ENCODE data around the gene USP24. TPM values are rescaled to one million over a fixed set of nuclear protein-coding genes. Genes with fewer than 3 reads are reported as not detected.
"Not testable (repeated sequence)": the region's sequence is repeated elsewhere in the genome, so short reads cannot be mapped to it uniquely, and the experiment has no call there.

The USP24 gene
- total RNA-seq, 1 donor from 2014 or later, result 58.1 TPM

GRCh38 chr1:55117941-55118340 lies 97.2 kb downstream of the USP24 start:
- Mint-ChIP-seq H3K36me3 (peaks cover 88% of the 10 kb centered on the region), H3K4me1 (no peaks in the 10 kb centered on the region), H3K27ac (no peak overlapping the region), H3K4me3 (no peak overlapping the region), H3K9me3 (peaks cover 40% of the 10 kb centered on the region), H3K27me3 (ENCODE audit: low read depth) (no peaks in the 10 kb centered on the region)
- no peak for DNase-seq (ENCODE audit: low spot score in 2 of 2, unreplicated experiment in 2 of 2)
- no peak for TF ChIP-seq CTCF (IDR thresholded peaks at IDR 0.05; ENCODE audit: unreplicated experiment)

- H3K27me3 Mint-ChIP-seq (ENCODE audit: low read depth); H3K27ac Mint-ChIP-seq; H3K4me1 Mint-ChIP-seq; H3K4me3 Mint-ChIP-seq; DNase-seq (ENCODE audit: low spot score in 2 of 2, unreplicated experiment in 2 of 2): not testable (repeated sequence)
- peaks cover 57% of the 10 kb centered on the region for H3K36me3 Mint-ChIP-seq
- H3K9me3 Mint-ChIP-seq, result peaks cover 23% of the 10 kb centered on the region
Observed at GRCh38 chr1:55109005-55109404, 106.2 kb downstream of the USP24 start.

GRCh38 chr1:55107101-55107500 lies 108.1 kb downstream of the USP24 start:
- no peak for DNase-seq (ENCODE audit: low spot score in 2 of 2, unreplicated experiment in 2 of 2)
- Mint-ChIP-seq H3K4me1 (no peaks in the 10 kb centered on the region), H3K36me3 (peaks cover 45% of the 10 kb centered on the region), H3K27ac (no peak overlapping the region), H3K27me3 (ENCODE audit: low read depth) (no peaks in the 10 kb centered on the region), H3K9me3 (peaks cover 4% of the 10 kb centered on the region), H3K4me3 (no peak overlapping the region)
- no peak for TF ChIP-seq CTCF (IDR thresholded peaks at IDR 0.05; ENCODE audit: unreplicated experiment)

- Mint-ChIP-seq H3K4me3 (no peak overlapping the region), H3K4me1 (no peaks in the 10 kb centered on the region), H3K9me3 (no peaks in the 10 kb centered on the region), H3K27ac (no peak overlapping the region), H3K27me3 (ENCODE audit: low read depth) (no peaks in the 10 kb centered on the region), H3K36me3 (peaks cover 38% of the 10 kb centered on the region)
- DNase-seq (ENCODE audit: low spot score in 2 of 2, unreplicated experiment in 2 of 2), result no peak
- TF ChIP-seq CTCF (IDR thresholded peaks at IDR 0.05; ENCODE audit: unreplicated experiment), result no peak
Observed at GRCh38 chr1:55103891-55104290, 111.3 kb downstream of the USP24 start.

- Mint-ChIP-seq H3K4me1 (no peaks in the 10 kb centered on the region), H3K4me3 (no peak overlapping the region), H3K27ac (no peak overlapping the region), H3K9me3 (no peaks in the 10 kb centered on the region), H3K36me3 (peaks cover 66% of the 10 kb centered on the region), H3K27me3 (ENCODE audit: low read depth) (no peaks in the 10 kb centered on the region)
- TF ChIP-seq CTCF (IDR thresholded peaks at IDR 0.05; ENCODE audit: unreplicated experiment), result no peak
- DNase-seq (ENCODE audit: low spot score in 2 of 2, unreplicated experiment in 2 of 2), result no peak
Observed at GRCh38 chr1:55095095-55095494, 120.1 kb downstream of the USP24 start.

GRCh38 chr1:55092475-55092874 lies 122.7 kb downstream of the USP24 start:
- H3K36me3 Mint-ChIP-seq, result peaks cover 68% of the 10 kb centered on the region
- no peak for TF ChIP-seq CTCF (IDR thresholded peaks at IDR 0.05; ENCODE audit: unreplicated experiment)
- no peaks in the 10 kb centered on the region for H3K9me3 Mint-ChIP-seq
- H3K27me3 Mint-ChIP-seq (ENCODE audit: low read depth), result no peaks in the 10 kb centered on the region
- H3K4me1 Mint-ChIP-seq, result no peaks in the 10 kb centered on the region
- H3K27ac Mint-ChIP-seq, result no peak overlapping the region
- no peak for DNase-seq (ENCODE audit: low spot score in 2 of 2, unreplicated experiment in 2 of 2)
- H3K4me3 Mint-ChIP-seq, result no peak overlapping the region

Measured in mesothelial cell of epicardium (in vitro differentiated cells).